ENCODE results near the gene FAM120AOS.

FAM120AOS gene

DNA sequence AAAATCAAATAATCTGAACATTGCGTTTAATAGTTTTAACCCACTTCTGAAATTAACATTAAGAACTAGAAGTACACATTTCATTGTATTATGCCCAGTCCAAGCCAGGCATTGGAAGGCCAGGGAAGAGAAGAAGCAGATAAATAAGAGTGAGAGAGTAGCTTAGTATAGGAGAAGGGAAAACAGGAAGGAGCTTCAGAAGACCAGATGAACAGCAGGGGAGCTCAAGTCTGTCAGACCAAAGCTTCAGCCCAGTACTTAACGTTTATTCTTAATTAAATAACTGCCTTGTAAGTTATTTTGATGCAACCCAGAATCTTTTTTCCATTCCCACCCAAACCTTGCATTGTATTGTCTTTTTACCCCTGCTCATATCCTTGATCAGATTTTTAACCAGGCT is 11.5 kb upstream of the FAM120AOS start:
- no peak for DNase-seq (ENCODE audit: extremely low read depth, low read depth)

GRCh38 chr9:93464395-93464794 is 11.0 kb upstream of the FAM120AOS start:
- TF ChIP-seq, protein P1, sequence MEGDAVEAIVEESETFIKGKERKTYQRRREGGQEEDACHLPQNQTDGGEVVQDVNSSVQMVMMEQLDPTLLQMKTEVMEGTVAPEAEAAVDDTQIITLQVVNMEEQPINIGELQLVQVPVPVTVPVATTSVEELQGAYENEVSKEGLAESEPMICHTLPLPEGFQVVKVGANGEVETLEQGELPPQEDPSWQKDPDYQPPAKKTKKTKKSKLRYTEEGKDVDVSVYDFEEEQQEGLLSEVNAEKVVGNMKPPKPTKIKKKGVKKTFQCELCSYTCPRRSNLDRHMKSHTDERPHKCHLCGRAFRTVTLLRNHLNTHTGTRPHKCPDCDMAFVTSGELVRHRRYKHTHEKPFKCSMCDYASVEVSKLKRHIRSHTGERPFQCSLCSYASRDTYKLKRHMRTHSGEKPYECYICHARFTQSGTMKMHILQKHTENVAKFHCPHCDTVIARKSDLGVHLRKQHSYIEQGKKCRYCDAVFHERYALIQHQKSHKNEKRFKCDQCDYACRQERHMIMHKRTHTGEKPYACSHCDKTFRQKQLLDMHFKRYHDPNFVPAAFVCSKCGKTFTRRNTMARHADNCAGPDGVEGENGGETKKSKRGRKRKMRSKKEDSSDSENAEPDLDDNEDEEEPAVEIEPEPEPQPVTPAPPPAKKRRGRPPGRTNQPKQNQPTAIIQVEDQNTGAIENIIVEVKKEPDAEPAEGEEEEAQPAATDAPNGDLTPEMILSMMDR (IDR thresholded peaks at IDR 0.05; ENCODE audit: low read depth, low read length, missing control alignments): no peak
- no peak for DNase-seq (ENCODE audit: extremely low read depth, low read depth)
- no peak overlapping the region for H3K4me3 ChIP-seq (replicated peaks; ENCODE audit: low read depth, low read length)

More for the DNA sequence above, 11.5 kb upstream of the FAM120AOS start:
- no peak overlapping the region for H3K4me3 ChIP-seq (replicated peaks; ENCODE audit: low read depth, low read length)
- TF ChIP-seq, protein P1 (IDR thresholded peaks at IDR 0.05; ENCODE audit: low read depth, low read length, missing control alignments): no peak

DNA sequence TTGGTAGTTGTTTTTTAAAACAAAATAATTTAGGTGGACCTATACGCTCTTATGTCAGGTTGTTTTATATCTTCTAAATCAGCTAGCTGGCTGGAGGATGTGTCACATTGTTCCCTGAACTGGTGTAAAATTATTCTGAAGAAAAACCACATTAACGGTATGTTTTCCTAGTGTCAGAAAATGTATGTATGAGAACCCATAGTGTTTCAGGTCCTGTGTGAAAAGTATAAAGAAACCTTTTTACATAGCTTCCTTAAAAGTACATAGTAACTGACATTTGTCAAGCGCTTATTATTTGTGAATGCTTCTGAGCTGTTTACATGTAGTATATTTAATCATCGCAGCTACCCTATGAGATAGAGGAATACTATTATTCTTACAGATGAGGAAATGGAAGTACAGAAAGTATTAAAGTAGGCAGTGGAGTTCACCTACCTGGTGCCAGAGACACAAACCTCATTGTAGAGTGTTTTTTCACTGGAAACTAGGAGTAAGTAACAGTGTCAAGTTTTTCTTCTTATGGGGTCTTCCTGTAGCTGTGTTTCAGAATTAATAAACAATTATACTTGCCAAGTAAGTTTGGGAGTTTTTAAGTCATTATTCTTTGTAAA is 10.4 kb upstream of the FAM120AOS start:
- H3K4me3 ChIP-seq (replicated peaks; ENCODE audit: low read depth, low read length): no peak overlapping the region
- no peak for DNase-seq (ENCODE audit: extremely low read depth, low read depth)
- TF ChIP-seq, protein P1 (IDR thresholded peaks at IDR 0.05; ENCODE audit: low read depth, low read length, missing control alignments): no peak

DNA sequence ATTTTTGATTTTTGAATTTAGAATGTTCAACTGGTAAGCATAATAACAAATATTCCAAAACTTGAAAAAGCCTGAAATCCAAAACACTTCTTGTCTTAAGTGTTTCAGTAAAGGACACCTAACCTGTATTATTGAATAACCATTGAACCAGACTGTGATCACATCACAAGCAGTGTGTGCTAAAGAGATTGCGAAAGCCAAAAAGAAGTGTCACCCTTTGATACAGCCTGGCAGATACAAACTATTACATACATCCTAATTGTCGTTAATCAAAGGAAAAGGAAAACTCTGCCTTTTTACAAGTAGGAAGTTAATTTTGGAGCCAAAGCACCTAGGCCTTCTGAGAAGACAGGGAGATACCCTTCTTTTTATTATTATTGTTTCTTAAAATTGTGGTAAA is 8.4 kb upstream of the FAM120AOS start:
- no peak overlapping the region for H3K4me3 ChIP-seq (replicated peaks; ENCODE audit: low read depth, low read length)
- TF ChIP-seq, protein P1 (IDR thresholded peaks at IDR 0.05; ENCODE audit: low read depth, low read length, missing control alignments): no peak
- DNase-seq (ENCODE audit: extremely low read depth, low read depth): no peak

- DNase-seq (ENCODE audit: extremely low read depth, low read depth): no peak
- TF ChIP-seq, protein P1 (IDR thresholded peaks at IDR 0.05; ENCODE audit: low read depth, low read length, missing control alignments): no peak
- no peak overlapping the region for H3K4me3 ChIP-seq (replicated peaks; ENCODE audit: low read depth, low read length)
Measured at GRCh38 chr9:93461414-93461743, 8.0 kb upstream of the FAM120AOS start.

GRCh38 chr9:93460689-93461413 is 7.5 kb upstream of the FAM120AOS start:
- no peak overlapping the region for H3K4me3 ChIP-seq (replicated peaks; ENCODE audit: low read depth, low read length)
- no peak for DNase-seq (ENCODE audit: extremely low read depth, low read depth)
- TF ChIP-seq, protein P1 (IDR thresholded peaks at IDR 0.05; ENCODE audit: low read depth, low read length, missing control alignments): no peak
